Kidney (tissue), 14 donors: Measurements from ENCODE around the gene PTOV1. TPM values are rescaled to one million over a fixed set of nuclear protein-coding genes. Genes with fewer than 3 reads are reported as not detected.

ENCODE experiments used
- DNase-seq, 5 donors: peaks; one replicate each; pipeline ENCODE4 v3.0.0-alpha.2; 2013 to 2020
- FAIRE-seq: peaks from 2 replicates; lab custom pipeline; 2012; peaks lifted over from hg19 to GRCh38; lab: Jason Lieb, UNC
- H3K27ac ChIP-seq, 2 donors: one replicate each; pipeline ENCODE4 v1.7.0; 2013; ENCODE audit warnings: low read depth in 2 of 2, low read length in 2 of 2, inconsistent platforms in 1 of 2
- H3K27me3 ChIP-seq: one replicate; pipeline ENCODE4 v1.7.1; 2013; ENCODE audit warnings: low read length, inconsistent platforms; ENCODE audit not compliant: control insufficient read depth, insufficient read depth
- H3K36me3 ChIP-seq, 3 donors: one replicate each; pipeline versions ENCODE4 v1.7.0 to v1.7.1; 2013; ENCODE audit warnings: low read length in 3 of 3, control low read depth in 1 of 3, inconsistent platforms in 1 of 3; ENCODE audit not compliant: insufficient read depth in 3 of 3, control insufficient read depth in 2 of 3
- H3K4me1 ChIP-seq, 3 donors: one replicate each; pipeline versions ENCODE4 v1.7.0 to v1.7.1; 2013; ENCODE audit warnings: low read length in 3 of 3, inconsistent platforms in 1 of 3, low read depth in 1 of 3; ENCODE audit not compliant: control insufficient read depth in 2 of 3, insufficient read depth in 2 of 3
- H3K4me3 ChIP-seq, 3 donors: one replicate each; pipeline versions ENCODE4 v1.7.0 to v1.8.1; 2013; ENCODE audit warnings: low read length in 3 of 3, control low read depth in 1 of 3, inconsistent platforms in 1 of 3
- H3K9ac ChIP-seq, 3 donors: one replicate each; pipeline versions ENCODE4 v1.7.0 to v1.7.1; 2013; ENCODE audit warnings: low read length in 3 of 3, control low read depth in 1 of 3, inconsistent platforms in 1 of 3
- H3K9me3 ChIP-seq, 3 donors: one replicate each; pipeline versions ENCODE4 v1.7.0 to v1.7.1; 2013; ENCODE audit warnings: low read length in 3 of 3, control low read depth in 1 of 3, inconsistent platforms in 1 of 3; ENCODE audit not compliant: control insufficient read depth in 2 of 3, insufficient read depth in 1 of 3
- intact Hi-C: fragments of 100-400 bp; cut with DNase I; formaldehyde crosslinking; loops from one replicate; pipeline ENCODE4 v1.11.1; 2022
- polyA plus RNA-seq: library from polyadenylated mRNA; stranded (reverse); fragments of 350-450 nt; fragmentation: Illumina TruSeq; extraction: RNeasy Lipid Tissue Mini Kit (QIAGEN cat#74804); gene quantifications from one replicate; pipeline ENCODE4 v1.2.3, GENCODE V29; 2014; ENCODE audit warnings: low read depth, low replicate concordance; ENCODE audit not compliant: insufficient read depth
- total RNA-seq: library from RNA; stranded (reverse); fragmentation: NEBNext Ultra II Directional; extraction: Animal tissue kit (Norgen Biotek cat#: 25700); gene quantifications from one replicate; pipeline ENCODE4 v1.2.1, GENCODE V29; 2021
- TF ChIP-seq, protein P1 (sequence below): IDR thresholded peaks from 3 replicates; pipeline ENCODE4 v1.5.1; 2012; ENCODE audit warnings: mild to moderate bottlenecking, moderate library complexity, borderline replicate concordance; ENCODE audit not compliant: insufficient read depth; ENCODE audit errors: extremely low read depth
- donor health status: control.
- donor health status: control.
- donor health status: control.
- donor health status: control.
- donor health status: control.
- donor health status: DM: yes; HTN: yes; CAD: no.
- donor health status: Normal renal cell carcinoma (clear cell type).

PTOV1 gene
- total and polyA plus RNA-seq, 2 donors from 2014 or later = 118 to 235 TPM

GRCh38 chr19:49836176-49837008 lies 14.6 kb upstream of the PTOV1 start:
- FAIRE-seq = no peak

DNA sequence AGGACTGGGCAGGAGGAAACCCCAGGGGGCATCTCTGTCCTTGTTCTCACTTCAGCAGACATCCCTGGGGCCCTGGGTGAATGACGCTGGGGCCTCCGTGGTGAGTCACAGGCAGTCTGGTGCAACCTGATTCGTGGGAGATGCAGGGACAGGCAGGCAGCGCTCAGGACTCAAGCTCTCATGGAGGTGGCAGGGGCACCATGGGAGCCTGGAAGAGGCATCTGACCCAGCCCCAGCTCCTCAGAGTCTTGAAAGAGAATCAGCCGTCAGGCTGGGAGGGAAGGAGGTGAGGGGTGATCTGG lies 14.0 kb upstream of the PTOV1 start:
- DNase-seq (no peak), FAIRE-seq (no peak)
- no peaks in the 10 kb centered on the region for H3K4me1 ChIP-seq
- H3K27me3 ChIP-seq = no peaks in the 10 kb centered on the region
- intact Hi-C loops = no loop called here
- no peak overlapping the region for H3K9ac ChIP-seq
- H3K27ac ChIP-seq = no peak overlapping the region
- TF ChIP-seq, protein P1, sequence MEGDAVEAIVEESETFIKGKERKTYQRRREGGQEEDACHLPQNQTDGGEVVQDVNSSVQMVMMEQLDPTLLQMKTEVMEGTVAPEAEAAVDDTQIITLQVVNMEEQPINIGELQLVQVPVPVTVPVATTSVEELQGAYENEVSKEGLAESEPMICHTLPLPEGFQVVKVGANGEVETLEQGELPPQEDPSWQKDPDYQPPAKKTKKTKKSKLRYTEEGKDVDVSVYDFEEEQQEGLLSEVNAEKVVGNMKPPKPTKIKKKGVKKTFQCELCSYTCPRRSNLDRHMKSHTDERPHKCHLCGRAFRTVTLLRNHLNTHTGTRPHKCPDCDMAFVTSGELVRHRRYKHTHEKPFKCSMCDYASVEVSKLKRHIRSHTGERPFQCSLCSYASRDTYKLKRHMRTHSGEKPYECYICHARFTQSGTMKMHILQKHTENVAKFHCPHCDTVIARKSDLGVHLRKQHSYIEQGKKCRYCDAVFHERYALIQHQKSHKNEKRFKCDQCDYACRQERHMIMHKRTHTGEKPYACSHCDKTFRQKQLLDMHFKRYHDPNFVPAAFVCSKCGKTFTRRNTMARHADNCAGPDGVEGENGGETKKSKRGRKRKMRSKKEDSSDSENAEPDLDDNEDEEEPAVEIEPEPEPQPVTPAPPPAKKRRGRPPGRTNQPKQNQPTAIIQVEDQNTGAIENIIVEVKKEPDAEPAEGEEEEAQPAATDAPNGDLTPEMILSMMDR = no peak
- H3K4me3 ChIP-seq = no peak overlapping the region
- peaks cover 2 to 34% (median 18%) of the 10 kb centered on the region in 3 donors for H3K36me3 ChIP-seq
- no peaks in the 10 kb centered on the region for H3K9me3 ChIP-seq

More at GRCh38 chr19:49836176-49837008, 14.6 kb upstream of the PTOV1 start:
- Histone ChIP-seq H3K4me3 (no peak overlapping the region), H3K27me3 (no peaks in the 10 kb centered on the region), H3K9me3 (no peaks in the 10 kb centered on the region), H3K9ac (no peak overlapping the region), H3K27ac (no peak overlapping the region), H3K4me1 (no peaks in the 10 kb centered on the region), H3K36me3 (peaks cover 2 to 36% (median 19%) of the 10 kb centered on the region in 3 donors)
- TF ChIP-seq, protein P1 = no peak
- intact Hi-C loops = no loop called here
- DNase-seq = no peak

DNA sequence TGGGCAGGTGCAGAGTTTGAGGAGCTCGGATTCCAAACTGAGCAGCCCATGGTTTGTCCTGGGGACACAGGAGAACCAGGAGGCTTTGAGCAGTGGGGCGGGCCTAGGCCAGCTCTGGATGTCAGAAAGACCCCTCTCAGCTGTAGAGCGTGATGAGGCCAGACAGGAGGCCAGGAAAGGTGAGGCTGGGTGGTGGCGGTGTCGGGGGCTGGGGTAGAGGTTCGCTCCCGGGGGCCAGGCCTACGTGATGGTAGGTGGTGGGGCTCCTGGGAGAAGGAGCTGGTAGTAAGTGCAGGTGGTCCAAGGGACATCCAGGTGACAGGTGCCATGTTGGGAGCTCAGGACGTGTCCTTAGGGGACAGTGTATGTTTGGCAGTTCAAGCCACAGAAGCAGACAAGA lies 13.5 kb upstream of the PTOV1 start:
- intact Hi-C loops = no loop called here
- Histone ChIP-seq H3K36me3 (peaks cover 2 to 30% (median 17%) of the 10 kb centered on the region in 3 donors), H3K4me1 (no peaks in the 10 kb centered on the region), H3K27ac (no peak overlapping the region), H3K9ac (no peak overlapping the region), H3K9me3 (no peaks in the 10 kb centered on the region), H3K4me3 (no peak overlapping the region), H3K27me3 (no peaks in the 10 kb centered on the region)
- no peak for DNase-seq
- FAIRE-seq = no peak
- TF ChIP-seq, protein P1 = no peak
